HG03521 (cell line): ENCODE data around the gene PEAR1.

Source experiments
- ATAC-seq: cut with Tn5 transposase; IDR thresholded peaks from one replicate; pipeline ENCODE4 v1.9.1; 2021; ENCODE audit warnings: mild to moderate bottlenecking, moderate library complexity; ENCODE audit not compliant: unreplicated experiment

Gene PEAR1

DNA sequence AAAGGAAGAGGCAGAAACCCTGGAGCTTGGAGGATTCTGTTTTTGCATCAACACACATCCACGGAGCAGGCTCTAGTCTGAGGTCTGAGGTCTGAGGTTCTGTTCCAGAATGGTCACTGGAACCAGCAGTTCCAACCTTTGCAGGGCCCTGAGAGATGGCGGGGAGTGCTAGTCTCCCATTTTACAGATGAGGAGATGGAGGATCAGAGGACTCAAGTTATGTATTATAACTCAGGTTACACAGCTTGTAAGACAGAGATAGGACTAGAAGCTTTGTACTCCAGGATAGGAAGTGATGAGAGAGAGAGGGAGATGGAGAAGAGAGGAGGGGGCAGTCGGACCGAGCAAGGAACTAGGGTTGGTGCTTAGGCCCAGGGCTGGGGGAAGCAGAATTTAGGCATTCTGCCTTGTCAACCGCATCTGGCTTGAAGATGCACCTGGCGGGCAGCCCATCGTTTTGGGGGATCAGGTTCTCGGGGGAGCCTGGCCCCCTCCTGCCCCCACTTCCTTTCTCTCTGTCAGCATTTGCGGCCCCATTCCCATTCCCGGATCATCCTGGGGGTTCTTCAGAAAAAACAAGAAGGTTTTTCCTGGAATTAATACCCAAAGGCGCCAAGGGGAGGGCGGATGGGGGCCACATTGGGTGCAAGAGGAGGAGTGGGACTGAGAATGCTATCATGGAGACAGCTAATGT, 5.6 kb downstream of the PEAR1 start:
- no peak for ATAC-seq

DNA sequence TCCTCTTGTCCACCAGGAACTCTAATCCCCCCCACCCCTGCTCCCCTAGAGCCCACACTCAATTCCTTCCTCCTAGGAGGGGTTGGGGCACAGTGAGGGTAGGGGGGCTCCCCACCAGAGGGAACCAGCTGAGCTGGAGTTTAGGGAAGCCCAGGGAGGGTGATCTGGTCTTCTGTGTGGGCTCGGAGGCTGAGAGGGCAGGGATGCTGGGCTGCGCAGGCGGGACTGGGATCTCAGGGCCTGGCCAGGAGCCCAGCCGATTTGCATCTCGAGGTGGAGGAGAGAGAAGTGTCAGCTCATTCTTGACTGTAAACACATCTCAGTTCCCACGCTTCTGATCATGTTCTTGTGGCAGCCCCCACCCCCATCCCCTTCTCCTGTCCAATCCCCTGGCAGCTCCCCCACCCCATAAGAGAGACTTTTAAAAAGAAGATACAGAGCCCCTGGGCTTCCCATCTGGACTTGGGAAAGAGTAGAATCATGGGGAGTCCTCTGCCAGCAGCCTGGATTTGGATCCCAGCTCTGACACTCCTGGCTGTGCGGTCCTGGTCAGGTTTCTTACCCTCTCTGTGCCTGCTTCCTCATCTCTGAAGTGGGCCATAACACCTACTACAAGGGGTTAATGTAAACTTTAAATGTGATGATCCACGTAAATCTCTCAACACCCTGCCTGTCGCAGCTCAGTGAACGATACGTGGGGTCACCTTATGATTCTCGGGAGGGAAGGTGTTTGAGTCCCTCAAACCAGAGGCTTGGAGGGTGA, 6.6 kb downstream of the PEAR1 start:
- no peak for ATAC-seq

DNA sequence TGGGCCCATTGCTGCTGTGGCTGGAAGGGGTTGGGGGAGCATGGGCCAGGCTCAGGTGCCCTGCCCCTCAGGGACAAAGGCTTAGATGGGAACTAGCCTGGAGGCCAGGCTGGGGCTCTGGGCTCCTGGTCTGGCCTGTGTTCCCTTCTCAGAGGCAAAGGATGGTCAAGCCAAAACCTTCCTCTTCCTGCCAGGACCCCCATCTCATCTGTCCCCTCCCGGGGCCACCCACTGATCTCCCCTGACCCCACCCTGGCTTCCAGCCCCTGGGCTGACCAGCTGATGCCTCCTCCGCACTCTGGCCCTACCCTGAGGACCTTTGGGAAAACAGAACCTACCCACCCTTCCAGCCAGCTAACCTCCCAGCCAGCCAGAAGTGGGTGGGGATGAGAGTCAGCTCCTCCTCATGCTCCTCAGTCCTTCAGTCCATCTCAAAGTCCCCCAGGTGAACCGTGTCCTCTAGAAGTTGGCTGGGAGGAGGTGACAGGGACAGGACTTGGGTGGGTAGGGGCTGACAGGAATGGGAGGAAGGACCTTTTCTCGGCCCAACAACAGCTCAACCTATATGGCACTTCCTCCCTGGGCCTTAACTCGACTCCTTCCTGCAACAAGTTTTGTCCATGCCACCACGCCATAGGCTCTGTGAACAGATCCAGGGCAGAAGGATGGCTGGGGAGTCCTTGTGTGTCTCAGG, 7.5 kb downstream of the PEAR1 start:
- ATAC-seq: no peak

DNA sequence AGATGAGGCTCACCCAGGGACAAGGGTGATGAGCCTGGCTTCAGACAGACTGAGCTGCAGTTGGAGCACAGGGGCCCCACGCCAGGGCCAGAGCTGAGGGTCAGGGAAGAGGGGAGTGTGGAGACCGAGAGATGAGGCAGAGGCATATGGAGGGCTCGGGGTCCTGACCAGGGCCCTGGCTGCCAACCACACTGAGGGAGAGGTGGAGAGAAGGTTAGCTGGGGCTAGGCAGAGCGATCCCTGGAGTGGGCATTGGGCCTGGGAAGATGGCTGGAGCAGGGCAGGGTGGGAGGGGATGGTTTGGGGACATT, 8.0 kb downstream of the PEAR1 start:
- ATAC-seq: no peak

DNA sequence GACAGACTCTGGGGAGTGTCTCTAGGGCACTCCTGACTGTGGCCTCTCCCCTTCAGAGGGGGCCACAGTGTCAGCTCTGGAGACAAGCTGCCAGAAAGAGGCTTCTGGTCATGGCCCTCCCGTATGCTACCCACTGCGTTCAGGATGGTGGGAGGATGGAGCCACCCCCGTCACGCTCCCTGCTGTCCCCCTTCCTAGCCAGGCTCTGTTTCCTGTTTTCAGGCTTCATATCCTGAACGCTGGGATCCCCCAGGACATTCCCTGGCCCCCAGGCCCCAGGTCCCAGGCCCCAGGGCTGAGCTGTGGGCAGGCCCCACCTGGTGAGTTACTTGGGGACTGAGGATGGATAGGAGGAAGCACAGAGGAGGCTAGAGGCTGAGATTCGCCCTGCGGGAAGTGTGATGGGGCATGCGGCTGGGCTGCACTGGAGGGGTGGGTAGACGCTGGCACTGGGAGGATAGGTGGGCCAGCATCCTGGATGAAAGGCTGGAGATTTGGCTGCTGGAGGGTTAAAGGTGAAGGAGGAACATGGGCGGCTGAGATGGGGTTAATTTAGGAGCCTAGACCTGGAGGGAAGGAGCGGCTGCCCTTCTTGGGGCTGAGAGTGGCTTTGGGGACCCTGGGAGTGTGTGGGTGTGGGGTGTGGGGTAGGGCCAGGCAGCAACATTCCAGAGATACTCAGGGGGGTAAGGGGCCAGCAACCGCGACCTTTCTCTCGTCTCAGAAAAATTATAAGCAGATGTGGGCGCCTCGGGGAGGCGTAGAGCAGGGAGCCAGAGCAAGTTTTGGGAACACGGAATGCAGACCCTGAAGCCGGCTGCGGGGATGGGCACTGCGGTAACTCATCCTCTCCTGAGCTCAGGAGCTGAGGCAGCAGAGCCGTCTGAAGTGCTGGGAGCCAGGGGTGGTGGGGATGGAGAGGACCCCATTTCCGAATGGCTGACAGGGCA, 8.7 kb downstream of the PEAR1 start:
- ATAC-seq: no peak

DNA sequence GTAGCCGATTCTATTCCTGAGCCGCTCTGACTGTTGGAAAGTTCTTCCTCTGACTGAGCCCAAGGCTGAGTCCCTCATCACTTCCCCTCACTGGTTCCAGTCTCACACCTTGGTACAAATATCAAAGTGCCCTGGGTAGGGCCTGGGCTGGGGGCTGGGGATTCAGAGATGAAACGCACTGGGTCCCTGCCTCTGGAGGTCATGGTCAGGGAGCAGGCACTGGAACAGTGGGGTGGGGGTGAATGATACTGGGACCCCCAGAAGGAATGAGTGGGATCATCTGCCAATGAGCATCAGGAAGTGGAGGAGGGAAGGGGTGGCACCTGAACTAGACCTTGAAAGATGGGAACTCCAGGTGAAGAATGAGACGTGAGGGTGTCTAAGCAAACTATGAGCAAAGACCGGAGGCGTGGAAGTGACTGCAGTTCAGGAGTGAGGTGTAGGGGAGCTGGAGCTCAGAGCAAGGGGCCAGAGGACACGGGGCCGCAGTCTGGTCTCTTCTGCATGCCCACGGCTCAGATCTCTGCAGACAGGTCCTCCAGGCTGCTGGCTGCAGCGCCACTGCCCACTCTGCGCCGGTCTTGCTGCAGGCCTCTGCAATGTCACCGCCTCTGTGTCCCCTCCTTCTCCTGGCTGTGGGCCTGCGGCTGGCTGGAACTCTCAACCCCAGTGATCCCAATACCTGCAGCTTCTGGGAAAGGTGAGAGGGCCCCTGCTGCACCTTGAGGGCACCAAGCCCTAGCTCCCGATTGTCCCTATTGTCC, 10.0 kb downstream of the PEAR1 start:
- ATAC-seq: no peak

DNA sequence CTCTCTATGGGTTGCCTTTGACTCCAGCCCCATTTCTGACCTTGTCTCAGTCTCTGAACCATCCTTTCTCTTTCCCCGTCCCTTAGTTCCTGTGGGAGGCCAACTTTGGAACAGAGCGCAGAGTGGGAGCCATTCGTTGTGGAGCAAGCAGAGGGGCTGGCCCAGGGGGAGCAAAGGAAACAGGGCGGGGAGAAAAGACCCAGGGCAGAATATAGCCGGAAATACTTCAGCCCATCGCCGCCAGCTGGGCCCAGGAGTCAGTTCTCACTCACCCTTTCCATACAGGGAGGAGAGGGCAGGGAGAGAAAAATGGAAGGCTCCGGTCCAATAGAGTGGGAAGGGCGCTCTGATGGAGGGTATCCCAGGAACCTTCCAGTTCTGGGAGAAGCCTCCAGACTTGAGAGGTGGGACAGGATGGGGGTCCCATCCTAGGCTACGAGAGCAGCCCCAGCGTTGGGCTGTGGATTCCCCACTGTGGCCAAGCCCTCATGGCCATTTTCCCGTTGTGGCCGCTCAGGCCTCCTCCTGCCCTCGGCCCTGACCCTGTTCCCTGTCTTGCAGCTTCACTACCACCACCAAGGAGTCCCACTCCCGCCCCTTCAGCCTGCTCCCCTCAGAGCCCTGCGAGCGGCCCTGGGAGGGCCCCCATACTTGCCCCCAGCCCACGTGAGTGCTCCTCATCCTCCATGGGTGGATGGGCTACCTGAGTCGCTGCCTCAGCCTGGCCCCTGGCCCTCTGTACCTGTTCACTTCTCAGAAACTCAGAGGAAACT, 10.9 kb downstream of the PEAR1 start:
- ATAC-seq: no peak

DNA sequence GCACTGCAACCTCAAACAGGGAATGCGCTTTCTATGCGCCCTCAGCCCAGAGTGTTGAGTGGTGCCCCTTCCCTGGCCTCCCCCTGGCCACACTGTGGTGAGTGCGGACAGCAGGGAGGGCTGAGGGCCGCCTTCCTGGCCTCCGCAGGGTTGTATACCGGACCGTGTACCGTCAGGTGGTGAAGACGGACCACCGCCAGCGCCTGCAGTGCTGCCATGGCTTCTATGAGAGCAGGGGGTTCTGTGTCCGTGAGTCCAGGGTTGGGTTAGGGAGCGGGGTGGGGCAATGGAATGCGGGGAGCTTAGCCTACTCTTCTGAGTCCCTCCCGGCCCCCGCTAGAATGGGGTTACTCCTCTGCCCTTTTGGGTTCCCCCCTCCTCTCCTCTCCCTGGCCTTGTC, 11.7 kb downstream of the PEAR1 start:
- ATAC-seq: no peak

DNA sequence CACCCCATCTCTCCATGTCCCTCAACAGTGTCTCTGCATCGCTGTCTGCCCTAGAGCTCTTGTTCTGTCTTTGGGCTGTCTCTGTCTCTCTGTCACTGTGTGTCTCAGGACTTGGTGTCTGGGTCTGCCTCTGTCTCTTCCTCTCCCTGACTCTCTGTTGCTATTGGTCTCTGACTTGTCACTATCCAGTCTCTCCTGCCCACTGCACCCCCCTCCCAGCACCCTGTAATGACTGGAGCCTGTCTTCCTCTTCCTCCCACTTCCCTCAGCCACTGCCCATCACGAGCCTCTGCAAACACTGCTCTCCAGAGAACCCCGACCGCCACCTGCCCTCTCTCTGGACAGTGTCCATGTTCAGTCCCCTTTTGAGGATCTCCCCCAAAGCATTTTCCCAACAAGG, 12.1 kb downstream of the PEAR1 start:
- ATAC-seq: no peak

DNA sequence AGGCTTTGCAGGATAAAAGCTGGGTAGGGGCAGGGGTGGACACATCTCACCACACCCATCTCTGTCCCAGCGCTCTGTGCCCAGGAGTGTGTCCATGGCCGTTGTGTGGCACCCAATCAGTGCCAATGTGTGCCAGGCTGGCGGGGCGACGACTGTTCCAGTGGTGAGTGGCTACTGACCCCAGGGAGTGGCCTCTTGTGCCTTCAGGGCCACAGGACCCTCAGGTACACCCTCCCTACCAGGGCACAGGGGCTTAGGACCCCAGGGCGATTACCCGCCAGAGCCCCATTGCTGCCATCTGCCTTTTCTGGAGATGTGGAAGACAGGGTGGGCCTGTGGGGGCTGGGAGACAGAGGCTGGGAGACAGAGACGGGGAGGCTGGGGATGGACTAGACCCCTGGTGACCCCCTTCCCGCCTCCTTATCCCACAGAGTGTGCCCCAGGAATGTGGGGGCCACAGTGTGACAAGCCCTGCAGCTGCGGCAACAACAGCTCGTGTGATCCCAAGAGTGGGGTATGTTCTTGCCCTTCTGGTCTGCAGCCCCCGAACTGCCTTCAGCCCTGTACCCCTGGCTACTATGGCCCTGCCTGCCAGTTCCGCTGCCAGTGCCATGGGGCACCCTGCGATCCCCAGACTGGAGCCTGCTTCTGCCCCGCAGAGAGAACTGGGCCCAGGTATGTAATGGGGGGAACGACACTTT, 12.8 kb downstream of the PEAR1 start:
- no peak for ATAC-seq

DNA sequence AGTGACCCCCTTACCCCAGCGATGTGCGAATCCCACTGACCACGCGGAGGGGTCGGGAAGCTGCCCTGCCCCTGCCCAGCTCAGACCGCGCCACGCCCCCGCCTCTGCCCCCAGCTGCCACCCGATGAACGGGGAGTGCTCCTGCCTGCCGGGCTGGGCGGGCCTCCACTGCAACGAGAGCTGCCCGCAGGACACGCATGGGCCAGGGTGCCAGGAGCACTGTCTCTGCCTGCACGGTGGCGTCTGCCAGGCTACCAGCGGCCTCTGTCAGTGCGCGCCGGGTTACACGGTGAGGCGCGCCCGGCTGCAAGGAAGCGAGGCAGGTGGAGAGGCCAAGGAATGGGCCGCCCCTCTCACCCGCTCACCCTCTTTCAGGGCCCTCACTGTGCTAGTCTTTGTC, 15.0 kb downstream of the PEAR1 start:
- ATAC-seq: no peak

DNA sequence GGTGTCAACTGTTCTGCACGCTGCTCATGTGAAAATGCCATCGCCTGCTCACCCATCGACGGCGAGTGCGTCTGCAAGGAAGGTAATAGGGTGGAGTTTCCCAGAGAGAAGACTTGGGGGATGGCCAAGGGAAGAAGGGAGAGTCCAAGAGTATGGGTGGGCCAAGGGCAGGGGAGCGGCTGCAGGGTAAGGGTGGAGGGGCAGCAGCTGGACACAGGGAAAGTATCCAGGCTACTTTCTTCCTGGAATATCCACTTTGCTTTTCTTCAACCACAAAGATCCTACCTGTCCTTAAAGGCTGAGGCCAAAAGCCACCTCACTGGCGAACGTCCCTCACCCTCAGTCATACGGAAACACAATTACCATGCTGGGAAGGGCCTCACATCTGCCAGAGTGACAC, 15.4 kb downstream of the PEAR1 start:
- no peak for ATAC-seq

DNA sequence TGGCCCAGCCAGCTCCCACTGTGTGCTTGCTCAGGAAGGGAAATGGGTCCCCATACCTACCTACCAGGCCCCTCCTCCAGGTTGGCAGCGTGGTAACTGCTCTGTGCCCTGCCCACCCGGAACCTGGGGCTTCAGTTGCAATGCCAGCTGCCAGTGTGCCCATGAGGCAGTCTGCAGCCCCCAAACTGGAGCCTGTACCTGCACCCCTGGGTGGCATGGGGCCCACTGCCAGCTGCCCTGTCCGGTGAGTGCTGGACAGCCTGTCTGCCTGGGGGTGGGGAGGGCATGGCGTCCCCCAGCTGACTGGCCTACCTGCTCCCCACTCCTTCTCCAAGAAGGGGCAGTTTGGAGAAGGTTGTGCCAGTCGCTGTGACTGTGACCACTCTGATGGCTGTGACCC, 16.2 kb downstream of the PEAR1 start:
- no peak for ATAC-seq

DNA sequence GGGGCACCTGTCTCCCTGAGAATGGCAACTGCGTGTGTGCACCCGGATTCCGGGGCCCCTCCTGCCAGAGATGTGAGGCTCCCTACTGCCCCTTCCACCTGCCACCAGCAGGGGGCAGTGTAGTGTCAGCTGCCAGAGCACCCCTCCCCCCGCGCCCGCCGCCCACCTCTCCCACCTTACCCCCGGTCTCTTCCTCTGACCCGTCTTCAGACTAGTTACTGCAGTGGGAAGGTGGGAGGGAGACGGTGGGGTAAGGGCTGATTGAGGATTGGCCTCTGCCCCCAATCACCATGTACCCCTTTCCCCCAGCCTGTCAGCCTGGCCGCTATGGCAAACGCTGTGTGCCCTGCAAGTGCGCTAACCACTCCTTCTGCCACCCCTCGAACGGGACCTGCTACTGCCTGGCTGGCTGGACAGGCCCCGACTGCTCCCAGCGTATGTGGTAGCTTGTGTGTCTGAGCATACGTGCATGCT, 16.8 kb downstream of the PEAR1 start:
- no peak for ATAC-seq

DNA sequence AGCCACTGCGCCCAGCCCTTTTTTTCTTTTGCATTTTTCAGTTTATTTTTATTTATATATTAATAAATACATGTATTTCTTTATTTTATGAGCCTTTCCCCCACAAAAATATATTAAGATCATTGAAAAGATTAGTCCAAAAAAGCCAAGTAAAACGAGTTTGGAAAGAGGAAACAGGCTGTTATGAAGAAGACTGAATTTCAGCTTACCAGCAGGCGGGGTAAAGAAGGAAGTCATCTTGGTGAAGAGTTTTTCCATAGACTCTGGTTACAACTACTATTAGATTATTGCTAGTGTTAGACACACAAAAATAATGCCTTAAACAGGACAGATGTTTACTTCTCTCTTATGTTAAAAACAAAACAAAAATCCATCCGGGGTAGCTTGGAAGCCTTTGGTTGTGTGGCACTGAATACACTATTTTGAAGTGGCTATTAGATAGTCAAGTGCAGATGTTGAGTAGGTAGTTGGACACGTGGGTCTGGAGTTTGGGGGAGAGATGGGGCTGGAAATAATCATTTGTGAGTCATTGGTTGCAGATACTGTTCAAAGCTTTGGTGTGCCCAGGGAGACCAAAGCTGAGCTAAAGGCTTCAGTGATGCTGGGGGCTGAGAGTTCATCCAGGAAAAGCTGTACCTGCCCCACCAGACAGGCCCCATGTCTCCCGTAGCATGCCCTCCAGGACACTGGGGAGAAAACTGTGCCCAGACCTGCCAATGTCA, 18.2 kb downstream of the PEAR1 start:
- no peak for ATAC-seq

DNA sequence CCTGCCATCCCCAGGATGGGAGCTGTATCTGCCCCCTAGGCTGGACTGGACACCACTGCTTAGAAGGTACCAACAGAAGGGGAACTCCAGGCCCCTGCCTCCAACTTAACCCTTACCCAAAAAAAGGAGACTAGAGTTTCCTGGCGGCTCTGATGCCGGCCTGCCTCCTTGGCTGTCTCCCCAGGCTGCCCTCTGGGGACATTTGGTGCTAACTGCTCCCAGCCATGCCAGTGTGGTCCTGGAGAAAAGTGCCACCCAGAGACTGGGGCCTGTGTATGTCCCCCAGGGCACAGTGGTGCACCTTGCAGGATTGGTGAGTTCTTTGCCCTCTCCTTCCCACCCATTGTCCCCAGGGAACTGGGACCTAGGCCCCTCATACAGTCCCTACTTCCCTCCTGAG, 18.8 kb downstream of the PEAR1 start:
- ATAC-seq: no peak

DNA sequence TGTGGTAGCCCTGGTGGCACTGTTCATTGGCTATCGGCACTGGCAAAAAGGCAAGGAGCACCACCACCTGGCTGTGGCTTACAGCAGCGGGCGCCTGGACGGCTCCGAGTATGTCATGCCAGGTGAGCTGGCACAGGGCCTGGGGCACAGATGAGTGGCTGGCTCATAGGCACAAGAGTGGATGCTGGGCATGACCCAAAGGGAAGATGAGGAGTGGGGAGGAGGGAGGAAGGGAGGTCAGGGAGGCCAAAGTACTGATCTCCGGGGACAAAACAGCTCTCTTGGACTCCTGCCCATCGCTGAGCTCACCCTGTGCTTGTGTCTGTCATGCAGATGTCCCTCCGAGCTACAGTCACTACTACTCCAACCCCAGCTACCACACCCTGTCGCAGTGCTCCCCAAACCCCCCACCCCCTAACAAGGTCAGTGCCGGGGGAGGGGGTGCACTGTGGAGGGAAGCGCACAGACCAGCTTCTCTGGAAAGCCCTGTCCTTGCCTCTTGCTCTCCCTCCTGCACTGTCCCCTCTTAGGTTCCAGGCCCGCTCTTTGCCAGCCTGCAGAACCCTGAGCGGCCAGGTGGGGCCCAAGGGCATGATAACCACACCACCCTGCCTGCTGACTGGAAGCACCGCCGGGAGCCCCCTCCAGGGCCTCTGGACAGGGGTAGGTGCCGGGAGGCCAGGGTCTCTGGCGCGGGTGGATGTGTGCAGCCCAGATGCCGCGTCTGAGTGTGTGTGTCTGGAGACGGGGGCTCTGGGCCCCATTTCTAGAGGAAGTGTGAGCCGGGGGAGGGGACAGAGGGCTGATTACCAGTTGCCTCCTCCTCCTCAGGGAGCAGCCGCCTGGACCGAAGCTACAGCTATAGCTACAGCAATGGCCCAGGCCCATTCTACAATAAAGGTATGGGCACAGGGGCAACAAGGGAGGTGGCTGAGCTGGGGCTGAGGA, 19.6 kb downstream of the PEAR1 start:
- no peak for ATAC-seq
